Cerebellar cortex (tissue), 1 donor: ENCODE data around the gene CDKN2AIP.
"Not testable (repeated sequence)": the region's sequence is repeated elsewhere in the genome, so short reads cannot be mapped to it uniquely, and the experiment has no call there.

ENCODE experiments used
- DNase-seq: peaks from one replicate; pipeline ENCODE4 v3.0.0-alpha.2; 2015; ENCODE audit warnings: low spot score

Gene CDKN2AIP

DNA sequence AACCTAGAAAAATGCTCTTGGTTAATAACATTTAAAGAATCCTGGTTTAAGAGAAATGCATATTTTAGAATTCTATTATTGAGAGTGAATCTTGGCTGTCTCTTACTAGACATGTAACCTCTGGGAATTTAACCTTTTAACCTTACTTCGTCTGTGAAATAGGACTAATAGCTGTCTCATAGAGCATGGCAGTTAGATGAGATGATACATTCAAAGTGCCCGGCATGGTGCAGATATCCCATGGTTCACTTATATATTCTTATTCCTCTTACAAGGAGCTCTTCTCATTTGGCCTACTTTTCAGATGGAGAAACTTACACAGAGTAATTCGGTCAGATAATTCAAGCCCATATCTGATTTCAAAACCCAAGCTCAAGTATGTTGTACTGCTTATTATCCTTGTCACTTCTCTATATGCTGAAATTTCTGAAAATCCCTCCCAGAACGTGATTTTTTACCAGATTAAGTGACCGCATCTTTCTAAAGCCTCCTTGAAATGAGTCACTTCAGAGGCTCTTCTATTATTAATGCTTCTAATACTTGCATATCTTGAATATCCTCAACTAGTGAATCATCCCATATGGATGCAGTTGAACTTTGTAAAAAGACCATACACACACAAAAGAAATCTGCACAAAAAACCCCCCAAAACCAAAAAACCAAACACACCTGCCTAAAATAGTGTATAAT lies 4.9 kb downstream of the CDKN2AIP start:
- no peak for DNase-seq

DNA sequence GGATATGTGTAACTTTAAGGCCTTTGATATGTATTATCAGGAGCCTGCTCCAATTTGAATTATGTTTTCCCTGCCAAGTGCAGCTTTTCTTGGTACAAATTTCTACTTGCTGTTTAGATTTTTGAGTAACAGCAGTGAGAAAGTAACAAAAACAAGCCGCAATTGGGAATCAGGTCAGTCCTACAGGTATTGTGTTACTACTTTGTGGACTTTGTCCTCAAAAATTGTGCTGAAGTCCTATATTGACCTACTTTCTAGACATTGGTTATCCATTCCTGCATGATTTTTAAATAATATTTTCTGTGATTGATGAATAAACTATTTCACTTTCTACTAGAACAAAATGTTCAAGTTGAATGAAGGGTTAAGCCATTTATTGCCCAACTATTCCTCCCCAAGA lies 5.7 kb downstream of the CDKN2AIP start:
- DNase-seq: no peak

DNA sequence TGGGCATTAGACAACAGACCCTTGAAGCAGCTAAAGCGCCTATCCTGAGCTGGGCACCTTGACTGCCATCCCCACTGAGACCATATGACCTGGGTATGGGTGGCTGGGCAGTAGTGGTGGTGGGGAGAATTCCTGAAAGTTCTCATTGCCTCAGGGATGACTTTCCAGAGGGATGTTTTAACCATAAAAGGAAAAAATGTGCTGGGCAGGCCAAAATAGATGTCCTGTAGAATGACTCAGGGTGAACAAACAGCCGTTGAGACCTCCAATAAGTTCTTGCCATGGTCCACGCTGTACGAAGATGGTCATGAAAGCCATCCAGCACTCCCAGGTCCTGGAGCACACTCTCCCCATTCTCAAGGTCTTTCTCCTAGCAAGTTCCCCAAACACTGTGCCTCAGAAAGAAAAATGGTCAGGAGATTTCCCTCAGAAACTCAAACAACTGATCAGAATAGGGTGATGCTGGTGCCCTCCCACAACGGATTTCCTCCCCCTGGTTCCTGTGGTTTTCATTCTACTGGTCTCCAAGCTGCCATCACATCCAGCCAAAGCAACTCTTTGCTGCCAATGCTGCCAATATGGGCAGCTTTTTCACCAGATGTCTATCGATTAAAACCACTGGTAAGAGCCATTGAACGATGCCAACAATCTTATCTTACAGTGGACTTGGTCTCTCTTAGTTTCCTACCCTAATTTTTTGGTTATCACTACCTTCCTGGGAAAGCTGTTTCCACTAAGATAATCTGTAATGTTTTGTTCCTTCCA lies 11.2 kb downstream of the CDKN2AIP start:
- DNase-seq: no peak

DNA sequence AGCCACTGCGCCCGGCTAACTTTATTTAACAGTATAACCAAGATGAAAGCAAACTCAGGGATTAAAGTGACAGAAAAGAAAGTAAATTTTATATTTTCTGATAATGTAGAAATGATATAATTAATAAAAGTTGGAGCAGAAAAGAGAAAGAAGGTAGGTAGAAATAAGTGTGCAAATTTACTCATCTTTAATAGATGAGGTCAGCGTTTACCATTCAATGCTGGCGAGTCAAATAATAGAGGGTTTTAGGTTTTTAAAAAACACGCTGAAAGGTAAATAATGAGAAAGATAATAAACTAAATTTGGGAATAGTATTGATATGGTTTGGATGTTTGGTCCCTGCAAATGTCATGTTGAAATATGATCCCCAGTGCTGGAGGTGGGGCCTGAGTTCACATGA lies 13.6 kb downstream of the CDKN2AIP start:
- no peak for DNase-seq

DNA sequence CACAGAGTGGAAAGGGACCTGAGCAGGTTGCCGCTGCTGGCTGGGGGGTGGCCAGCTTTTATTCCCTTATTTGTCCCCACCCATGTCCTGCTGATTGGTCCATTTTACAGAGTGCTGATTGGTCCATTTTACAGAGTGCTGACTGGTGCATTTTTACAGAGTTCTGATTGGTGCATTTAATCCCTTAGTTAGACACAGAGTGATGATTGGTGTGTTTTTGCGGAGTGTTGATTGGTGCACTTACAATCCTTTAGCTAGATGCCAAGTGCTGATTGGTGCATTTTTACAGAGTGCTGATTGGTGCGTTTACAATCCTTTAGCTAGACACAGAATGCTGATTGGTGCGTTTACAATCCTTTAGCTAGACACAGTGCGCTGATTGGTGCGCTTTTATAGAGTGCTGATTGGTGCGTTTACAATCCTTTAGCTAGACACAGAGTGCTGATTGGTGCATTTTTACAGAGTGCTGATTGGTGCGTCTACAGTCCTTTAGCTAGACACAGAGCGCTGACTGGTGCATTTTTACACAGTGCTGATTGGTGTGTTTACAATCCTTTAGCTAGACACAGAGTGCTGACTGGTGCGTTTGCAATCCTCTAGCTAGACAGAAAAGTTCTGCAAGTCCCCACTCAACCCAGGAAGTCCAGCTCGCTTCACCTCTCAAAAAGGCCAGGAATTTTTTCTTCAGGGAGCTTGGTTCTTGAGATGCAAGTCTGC lies 19.6 kb downstream of the CDKN2AIP start:
- not testable (repeated sequence) for DNase-seq

DNA sequence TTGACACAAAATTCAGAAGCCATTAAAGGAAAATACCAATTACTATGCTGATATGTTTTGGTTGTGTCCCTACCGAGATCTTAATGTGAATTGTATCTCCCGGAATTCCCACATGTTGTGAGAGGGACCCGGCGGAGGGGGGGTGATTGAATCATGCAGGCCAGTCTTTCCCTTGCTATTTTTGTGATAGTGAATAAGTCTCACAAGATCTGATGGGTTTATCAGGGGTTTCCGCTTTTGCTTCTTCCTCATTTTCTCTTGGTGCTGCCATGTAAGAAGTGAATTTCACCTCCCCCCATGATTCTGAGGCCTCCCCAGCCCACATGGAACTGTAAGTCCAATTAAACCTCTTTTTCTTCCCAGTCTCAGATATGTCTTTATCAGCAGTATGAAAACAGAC lies 21.4 kb downstream of the CDKN2AIP start:
- not testable (repeated sequence) for DNase-seq

DNA sequence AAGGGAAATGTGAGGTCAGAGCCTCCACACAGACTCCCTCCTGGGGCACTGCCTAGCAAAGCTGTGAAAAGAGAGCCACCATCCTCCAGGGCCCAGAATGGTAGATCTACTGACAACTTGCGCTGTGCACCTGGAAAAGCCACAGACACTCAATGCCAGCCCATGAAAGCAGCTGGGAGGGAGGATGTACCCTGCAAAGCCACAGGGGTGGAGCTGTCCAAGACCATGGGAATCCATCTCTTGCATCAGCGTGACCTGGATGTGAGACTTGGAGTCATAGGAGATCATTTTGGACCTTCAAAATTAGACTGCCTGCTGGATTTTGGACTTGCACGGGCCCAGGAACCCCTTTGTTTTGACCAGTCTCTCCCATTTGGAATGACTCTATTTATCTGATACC lies 22.8 kb downstream of the CDKN2AIP start:
- no peak for DNase-seq

DNA sequence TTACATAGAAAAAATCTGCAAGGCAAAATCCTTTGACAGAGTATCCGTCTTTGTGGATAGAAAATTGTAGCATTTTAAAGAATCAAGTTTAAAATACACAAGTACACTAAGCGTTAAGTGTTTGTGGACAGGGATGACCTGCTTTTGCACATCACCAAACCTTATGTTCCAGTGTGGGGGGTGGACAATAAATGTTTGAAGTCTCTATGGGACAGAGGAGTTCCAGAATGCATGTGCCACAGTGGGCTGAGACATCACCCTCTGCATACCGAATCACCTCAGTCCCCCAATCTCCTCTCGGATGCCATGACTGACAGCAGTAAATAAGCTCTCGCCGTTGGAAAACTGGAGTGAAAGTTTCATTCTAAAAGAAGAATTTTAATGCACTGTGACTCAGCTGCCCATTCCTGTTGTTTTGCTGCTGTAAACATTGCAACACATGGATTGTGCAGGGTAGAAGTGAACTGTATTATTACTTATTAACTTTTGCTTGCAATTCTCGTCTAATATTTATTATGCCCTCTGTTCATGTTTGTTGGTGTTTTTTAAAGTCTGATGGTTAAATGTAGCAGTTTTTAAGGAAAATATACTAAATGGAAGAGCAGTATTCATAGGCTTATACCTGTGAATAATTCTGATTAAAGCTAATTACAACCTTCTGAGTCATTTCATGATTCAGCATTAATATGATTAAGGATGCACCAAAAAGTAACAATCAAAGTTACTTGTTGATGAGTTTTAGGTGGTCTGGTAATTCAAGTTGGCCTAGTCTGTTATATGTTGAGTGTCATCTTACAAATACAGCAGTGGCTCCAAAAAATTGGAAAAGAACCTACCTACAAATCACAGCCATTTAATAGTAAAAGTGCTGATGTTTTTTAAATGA lies 24.0 kb downstream of the CDKN2AIP start:
- DNase-seq: no peak

DNA sequence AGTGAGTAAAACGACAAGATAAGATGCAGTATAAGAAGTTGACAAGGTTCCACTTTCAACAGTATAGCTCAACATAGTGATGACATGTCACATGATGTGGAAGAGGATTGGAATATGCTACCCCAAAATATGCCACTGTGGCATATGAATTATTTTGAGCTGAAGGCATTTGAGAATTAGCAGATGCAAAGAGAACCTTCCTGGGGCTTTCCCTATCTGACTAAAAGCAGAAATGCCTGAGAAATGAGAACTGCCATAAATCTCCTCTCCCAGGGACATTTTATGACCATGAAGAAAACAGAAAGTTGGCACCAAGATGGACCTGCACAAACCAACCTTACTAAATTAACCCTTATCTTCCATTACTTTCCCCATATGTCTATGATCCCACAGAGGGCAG lies 24.8 kb downstream of the CDKN2AIP start:
- DNase-seq: no peak

DNA sequence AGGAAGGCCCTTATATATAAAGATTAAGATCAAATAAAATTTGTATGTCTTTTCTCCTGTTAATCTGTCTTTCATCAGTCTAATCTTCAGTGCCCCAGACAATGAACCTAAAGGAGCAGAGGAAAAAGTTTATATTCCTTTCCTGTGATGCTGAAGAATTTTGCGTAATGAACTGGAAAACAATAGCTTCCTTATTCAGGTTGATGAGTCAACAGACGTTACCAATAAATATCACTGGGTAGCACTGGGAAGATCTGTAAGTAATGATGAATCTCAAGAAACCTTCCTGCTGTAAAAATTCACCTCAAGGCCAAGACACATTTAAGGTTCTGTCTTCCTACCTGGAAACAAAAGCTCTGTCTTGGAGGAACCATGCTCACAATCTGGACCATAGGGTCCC lies 25.5 kb downstream of the CDKN2AIP start:
- no peak for DNase-seq

DNA sequence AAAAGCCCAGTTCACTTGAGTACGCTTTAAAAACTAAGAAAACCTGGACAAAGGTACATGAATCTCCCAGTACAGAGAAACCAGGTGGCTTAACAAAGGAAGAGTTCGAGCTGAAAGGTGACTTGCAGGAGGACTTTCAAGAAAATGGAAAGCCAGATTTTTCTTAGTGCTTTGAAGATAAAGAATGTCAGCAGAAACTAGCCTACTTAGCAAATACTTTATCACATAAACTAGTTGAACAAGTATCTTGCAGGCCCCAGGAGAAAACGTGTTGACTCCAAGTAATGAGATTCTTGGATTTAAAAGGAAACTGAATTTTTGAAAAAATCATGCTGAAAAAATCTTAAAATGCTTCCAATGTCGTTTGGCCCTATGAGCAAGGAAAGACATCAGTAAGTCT lies 26.4 kb downstream of the CDKN2AIP start:
- no peak for DNase-seq

DNA sequence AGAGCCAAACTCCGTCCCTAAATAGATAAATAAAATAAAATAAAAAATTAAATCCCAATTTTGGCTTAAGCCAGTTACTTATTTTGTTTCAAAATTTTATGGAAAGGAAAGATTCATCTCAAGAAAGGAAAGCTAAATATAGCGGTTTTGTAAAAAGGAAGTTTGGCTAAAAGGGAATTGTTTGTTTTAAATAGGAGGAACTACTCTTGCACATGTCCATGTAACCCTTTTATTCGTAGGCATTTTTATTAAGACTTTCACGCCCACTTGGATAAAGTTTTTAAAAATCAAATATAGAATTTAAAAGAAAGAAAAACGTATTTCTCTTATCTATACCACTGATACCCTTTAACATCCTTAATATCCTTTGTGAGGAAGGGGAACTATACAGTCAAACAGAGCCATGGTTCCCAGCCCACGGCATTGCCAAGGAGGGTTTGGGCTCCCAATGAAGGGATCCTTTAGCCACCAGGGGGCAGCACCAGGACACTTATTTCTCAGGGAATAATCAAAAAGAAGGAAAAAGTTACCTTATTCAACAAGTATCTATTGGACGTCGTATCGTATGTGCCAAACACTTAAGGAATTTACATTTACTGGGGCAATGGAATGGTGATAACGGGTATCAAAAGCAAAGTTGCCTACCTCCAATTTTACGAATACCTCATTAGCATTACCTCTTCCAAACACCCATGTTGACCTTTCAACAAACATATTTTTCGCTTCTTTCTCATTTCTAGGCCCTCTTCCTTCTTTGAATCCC lies 27.7 kb downstream of the CDKN2AIP start:
- peak; percentile 80 for DNase-seq

DNA sequence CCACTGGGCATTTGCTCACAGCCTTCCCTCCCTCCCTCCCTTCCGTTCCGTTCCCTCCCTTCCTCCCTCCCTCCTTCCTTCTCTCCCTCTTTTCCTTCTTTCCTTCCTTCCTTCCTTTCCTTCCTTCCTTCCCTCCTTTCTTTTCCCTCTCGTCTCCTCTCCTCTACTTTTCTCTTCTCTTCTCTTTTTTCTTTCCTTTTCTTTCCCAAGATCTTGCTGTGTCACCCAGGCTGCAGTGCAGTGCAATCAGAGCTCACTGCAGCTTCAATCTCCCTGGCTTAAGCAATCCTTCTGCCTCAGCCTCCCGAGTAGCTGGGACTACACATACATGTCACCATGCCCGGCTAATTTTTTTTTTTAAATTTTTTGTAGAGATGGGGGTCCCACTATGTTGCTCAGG lies 33.7 kb downstream of the CDKN2AIP start:
- DNase-seq: no peak

DNA sequence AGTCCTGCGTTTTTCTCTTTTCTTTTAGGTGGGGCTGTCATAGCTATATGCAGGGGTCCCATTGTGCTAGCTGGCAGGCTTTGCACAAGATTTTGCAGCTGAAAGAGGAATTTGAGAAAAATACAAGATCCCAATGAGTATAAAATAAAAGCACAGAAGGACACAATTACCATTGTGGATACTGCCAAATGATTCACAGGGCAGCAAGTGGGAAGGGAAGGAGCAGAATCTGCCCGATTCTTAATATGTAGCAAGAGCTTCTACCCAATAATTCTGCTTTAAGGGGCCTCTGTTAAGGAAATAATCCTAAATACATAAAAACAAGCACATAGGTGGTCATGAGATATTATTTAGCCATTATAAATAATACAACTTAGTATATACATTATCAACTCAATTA lies 34.5 kb downstream of the CDKN2AIP start:
- no peak for DNase-seq

DNA sequence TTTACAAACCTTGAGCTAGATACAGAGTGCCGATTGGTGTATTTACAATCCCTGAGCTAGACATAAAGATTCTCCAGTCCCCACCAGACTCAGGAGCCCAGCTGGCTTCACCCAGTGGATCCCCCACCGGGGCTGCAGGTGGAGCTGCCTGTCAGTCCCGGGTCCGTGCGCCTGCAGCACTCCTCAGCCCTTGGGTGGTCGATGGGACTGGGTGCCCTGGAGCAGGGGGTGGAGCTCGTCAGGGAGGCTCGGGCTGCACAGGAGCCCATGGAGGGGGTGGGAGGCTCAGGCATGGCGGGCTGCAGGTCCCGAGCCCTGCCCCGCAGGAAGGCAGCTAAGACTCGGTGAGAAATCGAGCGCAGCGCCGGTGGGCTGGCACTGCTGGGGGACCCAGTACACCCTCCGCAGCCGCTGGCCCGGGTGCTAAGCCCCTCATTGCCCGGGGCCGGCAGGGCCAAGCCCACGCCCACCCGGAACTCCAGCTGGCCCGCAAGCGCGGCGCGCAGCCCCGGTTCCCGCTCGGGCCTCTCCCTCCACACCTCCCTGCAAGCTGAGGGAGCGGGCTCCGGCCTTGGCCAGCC lies 38.2 kb downstream of the CDKN2AIP start:
- not testable (repeated sequence) for DNase-seq

DNA sequence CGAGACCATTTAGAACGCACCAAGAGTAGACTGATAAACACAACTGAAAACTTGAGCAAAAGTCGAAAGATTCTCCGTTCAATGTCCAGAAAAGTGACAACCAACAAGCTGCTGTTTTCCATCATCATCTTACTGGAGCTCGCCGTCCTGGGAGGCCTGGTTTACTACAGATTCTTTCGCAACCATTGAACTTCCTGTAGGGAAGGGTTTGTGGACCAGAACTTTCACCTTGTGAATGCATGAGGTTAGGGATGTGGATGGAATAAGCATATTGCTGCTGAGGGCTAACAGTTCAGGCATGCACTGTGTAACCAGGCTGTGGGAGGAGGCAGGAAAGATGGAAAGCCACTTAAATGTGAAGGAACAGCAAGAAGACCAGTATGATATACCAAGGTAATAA lies 39.6 kb downstream of the CDKN2AIP start:
- DNase-seq: no peak

DNA sequence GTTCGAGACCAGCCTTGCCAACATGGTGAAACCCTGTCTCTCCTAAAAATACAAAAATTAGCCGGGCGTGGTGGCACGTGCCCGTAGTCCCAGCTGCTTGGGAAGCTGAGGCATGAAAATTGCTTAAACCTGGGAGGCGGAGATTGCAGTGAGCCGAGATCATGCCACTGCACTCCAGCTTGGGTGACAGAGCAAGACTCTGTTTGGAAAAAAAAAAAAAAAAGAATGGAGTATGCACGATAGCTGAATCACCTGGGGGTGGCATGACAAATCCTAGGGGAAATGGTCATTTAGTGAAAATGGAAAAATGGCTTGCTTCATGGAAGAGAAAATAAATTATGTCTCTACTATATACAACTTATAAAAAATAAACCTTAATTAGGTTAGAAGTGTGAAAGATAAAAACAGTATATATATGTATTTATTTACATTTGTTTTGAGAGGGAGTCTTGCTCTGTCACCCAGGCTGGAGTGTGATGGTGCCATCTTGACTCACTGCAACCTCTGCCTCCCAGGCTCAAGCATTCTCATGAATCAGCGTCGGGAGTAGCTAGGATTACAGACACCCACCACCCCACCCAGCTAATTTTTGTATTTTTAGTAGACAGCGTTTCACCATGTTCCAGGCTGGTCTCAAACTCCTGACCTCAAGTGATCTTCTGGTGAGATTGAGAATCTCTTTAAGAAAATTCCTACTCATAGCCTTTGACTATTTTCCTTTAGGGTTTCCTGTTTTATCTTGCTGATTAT lies 41.1 kb downstream of the CDKN2AIP start:
- no peak for DNase-seq

DNA sequence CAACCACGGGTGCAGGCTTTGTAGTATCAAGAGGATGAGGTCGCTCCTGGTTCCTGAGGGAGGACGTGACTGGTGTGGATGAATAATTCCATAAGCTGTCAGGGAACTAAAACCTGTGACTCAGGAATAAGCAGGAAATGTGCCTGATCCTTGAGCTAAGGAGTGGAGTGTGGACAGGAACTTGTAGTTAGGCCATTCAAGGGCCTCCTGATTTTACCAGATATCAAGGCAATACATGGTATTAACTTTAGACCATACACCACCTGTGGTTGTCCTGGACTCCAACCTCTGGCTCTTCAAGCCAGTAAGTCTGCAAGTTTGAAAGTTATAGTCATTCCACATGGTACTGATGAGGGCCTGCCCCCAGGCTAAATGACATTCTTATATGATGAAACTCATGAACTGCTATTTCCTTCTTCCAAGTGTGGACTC lies 48.4 kb downstream of the CDKN2AIP start:
- DNase-seq: no peak

DNA sequence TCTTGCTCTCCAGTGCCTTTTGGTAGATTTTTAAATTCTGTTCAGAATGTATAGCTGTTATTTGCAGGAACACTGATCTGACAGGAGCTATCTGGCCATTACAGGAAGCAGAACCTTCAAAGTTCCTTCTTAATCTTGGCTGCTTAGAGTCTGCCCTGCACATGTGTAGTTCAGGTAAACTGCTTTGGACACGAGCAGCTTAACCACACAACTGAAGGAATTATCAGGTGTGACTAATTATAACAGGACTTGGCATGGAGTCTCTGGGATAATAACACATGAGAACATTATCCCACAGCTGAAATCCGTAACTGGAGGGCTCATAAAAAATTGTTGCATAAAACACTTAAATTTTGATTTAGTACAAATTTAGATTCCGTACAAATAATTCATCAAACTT lies 48.8 kb downstream of the CDKN2AIP start:
- DNase-seq: no peak

DNA sequence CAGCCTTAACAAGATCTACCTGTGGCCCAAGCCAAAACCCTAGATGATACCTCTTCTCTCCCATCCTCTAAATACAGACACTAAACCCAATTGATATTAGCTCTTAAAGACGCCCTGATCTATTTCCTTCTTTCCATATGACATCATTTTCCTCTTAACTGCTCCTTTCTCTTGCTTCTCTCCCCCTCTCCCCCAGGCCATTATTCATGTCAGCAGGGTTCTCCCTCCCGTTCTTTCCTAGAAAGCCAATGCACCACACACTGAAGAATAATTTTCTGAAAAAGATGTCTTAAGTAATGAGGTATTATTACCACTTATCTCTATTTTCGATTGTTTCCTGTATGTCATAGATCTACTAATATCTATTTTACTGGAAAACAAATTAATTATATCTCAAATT lies 50.7 kb downstream of the CDKN2AIP start:
- no peak for DNase-seq
